HG02840 (cell line): Measurements from ENCODE around the gene ZBTB4.
"Not testable (repeated sequence)": the region's sequence is repeated elsewhere in the genome, so short reads cannot be mapped to it uniquely, and the experiment has no call there.

ENCODE experiments used
- ATAC-seq: cut with Tn5 transposase; IDR thresholded peaks from one replicate; pipeline ENCODE4 v1.9.1; 2021; ENCODE audit warnings: mild to moderate bottlenecking, moderate library complexity, moderate number of reproducible peaks; ENCODE audit not compliant: unreplicated experiment, low FRiP score

ZBTB4 gene

DNA sequence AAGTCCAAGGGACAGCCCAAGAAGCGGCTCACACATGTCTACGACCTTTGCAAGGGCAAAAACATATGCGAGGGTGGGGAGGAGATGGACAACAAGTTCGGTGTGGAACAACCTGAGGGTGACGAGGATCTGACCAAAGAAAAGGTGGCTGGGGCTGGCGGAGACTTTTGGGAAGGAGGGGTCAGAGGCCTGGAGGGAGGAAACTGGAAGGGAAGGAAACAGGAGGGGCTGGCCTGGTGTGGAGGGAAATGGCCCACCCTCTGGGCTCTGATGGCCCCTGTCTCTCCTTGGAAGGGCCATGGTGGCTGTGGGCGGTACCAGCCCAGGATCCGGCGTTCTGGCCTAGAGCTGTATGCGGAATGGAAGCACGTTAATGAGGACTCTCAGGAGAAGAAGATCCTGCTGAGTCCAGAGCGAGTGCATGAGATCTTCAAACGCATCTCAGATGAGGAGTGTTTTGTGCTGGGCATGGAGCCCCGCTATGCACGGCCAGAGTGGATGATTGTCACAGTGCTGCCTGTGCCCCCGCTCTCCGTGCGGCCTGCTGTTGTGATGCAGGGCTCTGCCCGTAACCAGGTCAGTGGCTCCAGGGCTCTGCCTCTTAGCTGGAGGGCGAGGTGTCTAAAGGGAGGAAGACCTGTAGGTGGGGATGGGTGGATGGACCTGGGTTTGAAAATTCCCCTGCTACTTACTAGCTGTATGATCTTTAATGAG lies 17.2 kb upstream of the ZBTB4 start:
- ATAC-seq, result no peak

DNA sequence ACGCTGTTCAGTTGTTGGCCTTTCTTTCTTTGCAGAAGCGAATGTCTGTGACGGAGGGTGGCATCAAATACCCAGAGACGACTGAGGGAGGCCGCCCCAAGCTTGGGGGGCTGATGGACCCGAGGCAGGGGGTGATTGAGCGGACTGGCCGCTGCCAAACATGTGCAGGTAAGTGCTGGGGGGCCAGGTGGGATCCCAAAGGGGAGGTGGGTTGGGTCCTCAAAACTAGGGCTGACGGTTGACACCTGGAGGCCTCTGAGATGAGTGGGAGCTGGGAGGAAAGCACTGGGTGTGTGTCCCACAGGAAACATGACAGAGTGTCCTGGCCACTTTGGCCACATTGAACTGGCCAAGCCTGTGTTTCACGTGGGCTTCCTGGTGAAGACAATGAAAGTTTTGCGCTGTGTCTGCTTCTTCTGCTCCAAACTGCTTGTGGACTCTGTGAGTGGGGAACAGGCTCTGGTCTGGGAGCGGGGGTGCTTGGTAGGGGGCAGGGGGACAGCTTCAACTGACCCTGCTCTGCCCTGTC lies 16.5 kb upstream of the ZBTB4 start:
- no peak for ATAC-seq

DNA sequence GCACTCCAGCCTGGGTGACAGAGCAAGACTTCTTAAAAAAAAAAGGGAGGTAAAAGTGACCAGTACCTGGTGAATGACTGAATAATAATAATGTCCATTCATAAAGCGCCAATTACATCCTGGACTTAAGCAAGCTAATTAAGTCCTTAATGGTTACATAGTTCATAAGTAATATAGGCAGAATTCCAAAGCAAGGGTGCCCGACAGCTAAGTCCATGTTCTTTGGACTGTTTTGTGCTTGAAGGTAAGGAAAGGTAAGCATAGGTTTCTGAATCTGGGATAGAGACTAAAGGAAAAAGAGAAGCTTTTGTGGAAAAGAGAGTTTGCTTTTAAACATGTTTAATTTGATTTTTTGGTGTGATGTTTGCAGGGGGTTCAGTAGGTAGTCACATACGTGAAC lies 14.5 kb upstream of the ZBTB4 start:
- no peak for ATAC-seq

DNA sequence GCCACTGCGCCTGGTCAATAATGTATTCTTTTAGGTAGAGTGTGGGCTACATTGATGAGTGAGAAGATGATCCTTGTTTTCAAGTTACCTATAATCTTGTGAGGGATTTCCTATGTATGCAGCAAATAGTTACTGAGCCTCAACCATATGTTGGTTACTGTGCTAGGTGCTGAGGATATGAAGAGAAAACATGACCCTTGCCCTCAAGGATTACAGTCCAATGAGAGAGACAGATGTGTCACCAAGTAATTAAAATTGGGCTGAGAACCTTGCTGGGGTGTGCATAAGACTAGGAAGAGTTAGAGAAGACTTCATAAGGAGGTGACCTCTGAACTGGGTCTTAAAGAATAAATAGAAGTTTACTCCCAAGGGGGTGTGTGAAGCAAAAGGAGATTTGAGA lies 12.2 kb upstream of the ZBTB4 start:
- ATAC-seq, result no peak

DNA sequence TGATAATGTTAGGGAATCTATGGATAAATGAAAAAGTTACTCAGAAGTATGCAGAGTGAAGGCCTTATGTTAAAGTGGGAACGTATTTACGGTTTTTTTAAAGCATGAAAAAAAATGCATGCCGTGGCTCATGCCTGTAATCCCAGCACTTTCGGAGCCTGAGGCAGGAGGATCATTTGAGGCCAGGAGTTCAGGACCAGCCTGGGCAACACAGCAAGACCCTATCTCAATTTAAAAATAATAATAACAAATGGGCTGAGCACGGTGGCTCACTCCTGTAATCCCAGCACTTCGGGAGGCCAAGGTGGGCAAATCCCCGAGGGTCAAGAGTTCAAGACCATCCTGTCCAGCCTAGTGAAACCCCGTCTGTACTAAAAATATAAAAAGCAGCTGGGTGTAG lies 10.7 kb upstream of the ZBTB4 start:
- ATAC-seq, result no peak

DNA sequence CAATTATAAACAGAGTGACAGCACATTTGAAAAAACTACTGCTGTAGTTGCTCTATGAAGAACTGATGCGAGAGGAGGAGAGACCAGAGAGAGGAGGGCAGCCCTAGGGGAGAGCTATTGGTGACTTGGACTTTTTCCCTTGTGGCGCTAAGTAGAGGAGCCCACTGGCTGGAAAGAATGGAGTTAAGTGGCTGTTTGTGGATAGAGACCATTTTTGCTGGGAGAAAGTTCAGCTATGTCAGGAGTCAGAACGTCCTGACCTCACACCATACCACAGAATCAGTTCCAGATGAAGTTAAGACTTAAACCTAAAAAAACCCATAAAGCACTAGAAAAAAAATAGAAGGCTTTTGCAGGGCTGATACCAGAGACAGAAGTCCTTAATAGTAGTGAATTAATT lies 6.8 kb upstream of the ZBTB4 start:
- no peak for ATAC-seq

DNA sequence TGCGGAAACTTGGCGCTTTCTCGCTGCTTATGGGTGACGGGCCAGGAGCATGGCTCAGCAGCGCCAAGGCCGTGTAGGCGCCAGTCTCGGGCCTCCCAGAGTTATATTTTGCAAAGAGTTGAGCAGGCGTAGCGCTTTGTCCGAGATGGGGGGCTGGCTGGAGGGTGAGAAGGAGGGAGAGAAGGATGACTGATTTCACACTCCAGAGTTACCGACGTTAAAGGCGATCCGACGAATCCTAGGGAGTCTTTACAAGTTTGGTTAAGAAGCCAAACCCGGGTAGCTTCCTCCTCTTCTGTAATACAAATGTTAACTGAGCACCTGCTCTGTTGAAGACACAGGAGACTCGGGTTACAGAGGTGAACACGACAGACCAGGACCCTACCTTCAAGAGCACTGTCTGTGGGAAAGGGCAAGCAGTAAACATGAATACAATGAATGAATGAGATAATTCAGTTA lies 5.5 kb upstream of the ZBTB4 start:
- no peak for ATAC-seq

DNA sequence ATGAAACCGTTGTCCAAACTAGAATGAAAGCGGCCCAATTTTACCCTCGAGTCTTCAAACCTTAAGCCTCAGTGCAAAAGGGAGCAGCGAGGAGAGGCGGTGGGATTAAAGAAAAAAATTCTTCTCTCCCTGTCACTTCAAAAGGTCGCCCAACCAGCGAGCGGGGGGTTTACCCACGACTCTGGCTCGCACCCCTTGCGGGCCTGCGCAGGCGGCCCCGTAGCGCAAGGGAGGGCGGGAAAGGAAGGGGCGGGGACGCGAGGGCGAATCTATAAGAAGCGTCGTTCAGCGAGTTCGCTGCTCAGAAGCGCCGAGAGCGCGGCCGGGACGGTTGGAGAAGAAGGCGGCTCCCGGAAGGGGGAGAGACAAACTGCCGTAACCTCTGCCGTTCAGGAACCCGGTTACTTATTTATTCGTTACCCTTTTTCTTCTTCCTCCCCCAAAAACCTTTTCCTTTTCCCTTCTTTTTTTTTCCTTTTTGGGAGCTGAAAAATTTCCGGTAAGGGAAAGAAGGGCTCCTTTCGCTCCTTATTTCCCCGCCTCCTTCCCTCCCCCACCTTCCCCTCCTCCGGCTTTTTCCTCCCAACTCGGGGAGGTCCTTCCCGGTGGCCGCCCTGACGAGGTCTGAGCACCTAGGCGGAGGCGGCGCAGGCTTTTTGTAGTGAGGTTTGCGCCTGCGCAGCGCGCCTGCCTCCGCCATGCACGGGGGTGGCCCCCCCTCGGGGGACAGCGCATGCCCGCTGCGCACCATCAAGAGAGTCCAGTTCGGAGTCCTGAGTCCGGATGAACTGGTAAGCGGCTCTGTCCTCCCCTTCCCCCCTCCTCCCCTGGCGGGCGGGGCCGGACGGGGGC lies 4.9 kb upstream of the ZBTB4 start, which contains the start of gene POLR2A:
TSS of gene POLR2A (plus strand) at position 300 of the 852 bp plus-strand sequence.
- ATAC-seq, result peak; percentile 62

DNA sequence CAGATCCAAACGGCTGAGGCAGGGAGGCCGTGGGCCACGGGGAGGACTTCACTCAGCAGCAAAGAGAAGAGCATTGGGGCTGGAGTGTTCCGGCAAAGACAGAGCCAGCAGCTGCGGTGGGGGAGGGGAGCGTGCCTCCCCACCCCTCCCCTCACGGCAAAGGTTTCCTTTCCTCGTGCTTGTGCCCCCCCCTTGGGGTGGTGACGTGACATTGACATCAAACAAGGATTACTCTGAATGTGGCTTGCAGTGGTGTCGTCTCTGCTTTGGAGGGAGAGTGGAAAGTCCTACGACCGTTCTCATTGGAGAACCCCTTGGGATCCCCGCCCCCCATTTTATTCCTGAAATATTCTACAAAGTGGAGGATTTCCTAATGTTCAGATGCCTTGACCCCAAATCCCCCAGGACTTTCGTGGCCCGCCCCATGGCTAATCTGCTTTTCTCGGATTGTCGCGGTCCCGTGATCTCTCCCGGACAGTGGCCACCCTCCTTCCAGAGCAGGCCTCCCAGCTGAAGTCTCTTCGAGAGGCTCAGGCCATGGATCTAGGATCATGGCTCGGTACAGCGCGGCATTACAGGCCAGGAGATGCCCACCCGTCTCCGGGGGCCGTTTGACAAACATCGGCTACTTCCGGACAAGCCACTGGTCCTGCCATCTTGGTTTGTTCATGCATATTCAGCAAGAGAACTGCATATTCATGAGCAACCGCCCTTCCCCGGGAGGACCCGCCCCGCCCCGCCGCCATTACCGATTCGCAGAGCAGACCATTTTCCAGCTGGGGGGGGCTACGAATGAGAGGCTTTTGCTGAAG lies 4.0 kb upstream of the ZBTB4 start:
- peak; percentile 38 for ATAC-seq

DNA sequence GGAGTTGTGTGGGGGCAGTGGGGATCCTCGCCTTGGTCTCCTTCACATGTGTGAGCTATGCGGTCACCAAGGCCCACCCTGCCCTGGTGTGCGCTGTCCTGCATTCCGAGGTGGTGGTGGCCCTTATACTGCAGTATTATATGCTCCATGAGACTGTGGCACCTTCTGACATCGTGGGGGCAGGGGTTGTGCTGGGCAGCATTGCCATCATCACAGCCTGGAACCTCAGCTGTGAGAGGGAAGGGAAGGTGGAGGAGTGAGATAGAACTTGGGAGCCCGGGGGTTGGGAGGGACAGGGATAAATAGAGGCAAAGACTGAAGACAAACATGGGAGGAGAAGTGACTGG lies 3.3 kb upstream of the ZBTB4 start:
- not testable (repeated sequence) for ATAC-seq

DNA sequence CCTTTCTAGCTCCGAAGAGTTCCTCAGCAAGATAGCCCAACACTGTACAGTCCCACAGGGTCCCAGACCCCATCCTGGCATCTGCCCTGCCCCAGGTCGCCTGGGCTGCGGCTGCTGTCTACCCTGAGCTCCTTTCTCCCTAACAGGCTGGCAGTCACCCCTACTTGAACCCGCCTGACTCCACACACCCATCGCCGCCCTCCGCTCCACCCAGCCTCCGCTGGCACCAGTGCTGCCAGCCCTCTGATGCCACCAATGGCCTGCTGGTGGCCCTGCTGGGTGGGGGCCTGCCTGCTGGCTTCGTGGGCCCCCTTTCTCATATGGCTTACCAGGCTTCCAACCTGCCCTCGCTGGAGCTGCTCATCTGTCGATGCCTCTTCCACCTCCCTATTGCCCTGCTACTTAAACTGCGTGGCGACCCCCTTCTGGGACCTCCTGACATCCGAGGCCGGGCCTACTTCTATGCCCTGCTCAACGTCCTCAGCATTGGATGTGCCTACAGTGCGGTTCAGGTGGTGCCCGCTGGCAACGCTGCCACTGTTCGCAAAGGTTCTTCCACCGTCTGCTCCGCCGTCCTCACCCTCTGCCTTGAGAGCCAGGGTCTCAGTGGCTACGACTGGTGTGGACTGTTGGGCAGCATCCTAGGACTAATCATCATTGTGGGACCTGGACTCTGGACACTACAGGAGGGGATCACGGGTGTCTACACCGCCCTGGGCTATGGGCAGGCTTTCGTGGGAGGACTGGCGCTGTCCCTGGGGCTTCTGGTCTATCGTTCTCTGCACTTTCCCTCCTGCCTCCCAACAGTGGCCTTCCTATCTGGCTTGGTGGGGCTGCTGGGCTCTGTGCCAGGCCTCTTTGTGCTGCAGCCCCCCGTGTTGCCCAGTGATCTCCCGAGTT lies 2.7 kb upstream of the ZBTB4 start:
- ATAC-seq, result not testable (repeated sequence)

DNA sequence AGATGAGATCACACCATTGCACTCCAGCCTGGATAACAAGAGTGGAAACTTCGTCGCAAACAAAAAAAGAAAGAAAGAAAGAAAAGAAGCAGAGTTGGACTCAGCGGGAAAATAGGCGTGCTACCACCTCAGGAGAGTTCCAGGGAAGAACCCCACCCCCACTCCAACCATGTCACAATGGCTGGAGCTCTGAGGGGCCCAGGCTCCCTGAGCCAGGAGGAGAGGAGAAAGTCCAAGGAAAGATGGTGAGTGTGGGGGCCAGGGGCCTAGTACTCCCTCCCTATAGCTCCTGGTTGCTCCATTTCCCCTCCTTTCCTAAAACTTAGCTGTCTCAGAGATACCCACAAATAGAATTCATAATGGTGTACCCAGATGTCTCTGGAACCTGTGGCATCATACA lies 1.8 kb upstream of the ZBTB4 start, which contains the start of gene SLC35G6:
TSS of gene SLC35G6 (plus strand) at position 172 of the 400 bp plus-strand sequence. CDS start at position 243, 71 bp downstream.
- ATAC-seq, result not testable (repeated sequence)

DNA sequence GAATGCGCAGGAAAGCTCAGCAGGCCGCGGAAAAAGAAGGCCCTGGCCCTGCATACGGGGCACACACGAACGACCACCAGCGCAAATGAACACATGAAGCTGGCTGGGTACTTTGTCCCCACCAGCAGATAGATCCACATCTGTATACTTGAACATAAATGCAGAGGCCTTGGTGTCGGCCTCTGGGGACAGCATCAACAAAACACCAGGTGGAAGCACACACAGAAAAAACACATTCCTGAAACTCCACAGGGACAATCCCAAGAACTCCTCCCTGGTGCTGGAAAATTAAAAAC lies 606 bp upstream of the ZBTB4 start:
- no peak for ATAC-seq

DNA sequence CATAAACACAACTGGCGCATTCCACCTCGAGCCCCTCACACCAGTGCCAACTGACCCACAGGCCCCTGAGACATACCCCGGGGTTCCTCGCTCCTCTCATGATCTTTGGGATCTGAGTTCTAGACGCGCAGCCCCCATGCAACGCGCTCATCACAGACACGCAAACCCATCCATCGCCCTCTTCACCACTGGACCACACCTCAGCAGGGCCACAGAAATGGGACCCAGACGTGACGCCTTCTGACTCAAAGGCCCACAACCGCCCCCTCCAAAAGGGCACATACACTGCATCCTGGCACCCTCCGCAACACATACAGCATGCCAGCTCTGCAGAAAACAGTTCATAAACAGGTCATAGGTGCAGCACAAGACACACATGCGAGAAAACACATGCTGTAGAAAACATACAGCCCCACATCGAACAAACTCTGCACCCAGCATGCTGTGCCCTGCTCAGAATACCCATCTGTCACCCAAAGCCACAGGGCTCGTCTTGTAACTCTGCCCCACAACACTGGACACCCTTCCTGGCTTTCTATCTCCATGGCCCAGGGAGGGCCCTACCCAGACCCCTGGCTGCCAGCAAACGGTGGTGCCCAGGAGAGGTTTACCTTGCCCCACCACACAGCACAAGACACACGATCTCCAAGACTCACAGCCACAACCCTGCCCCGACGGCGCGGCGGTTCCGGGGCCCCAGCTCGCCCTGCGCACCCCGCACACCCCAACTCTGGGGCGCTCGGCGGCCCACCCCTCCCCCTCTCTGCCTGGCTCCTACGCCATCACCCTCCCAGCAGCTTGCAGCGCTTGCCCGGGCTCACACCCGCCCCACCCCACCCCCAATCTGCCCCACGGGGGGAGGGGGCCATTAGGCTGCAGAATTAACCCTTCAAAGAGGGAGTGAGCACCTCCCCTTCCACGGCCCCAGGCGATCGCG lies 887 bp downstream of the ZBTB4 start:
- no peak for ATAC-seq

DNA sequence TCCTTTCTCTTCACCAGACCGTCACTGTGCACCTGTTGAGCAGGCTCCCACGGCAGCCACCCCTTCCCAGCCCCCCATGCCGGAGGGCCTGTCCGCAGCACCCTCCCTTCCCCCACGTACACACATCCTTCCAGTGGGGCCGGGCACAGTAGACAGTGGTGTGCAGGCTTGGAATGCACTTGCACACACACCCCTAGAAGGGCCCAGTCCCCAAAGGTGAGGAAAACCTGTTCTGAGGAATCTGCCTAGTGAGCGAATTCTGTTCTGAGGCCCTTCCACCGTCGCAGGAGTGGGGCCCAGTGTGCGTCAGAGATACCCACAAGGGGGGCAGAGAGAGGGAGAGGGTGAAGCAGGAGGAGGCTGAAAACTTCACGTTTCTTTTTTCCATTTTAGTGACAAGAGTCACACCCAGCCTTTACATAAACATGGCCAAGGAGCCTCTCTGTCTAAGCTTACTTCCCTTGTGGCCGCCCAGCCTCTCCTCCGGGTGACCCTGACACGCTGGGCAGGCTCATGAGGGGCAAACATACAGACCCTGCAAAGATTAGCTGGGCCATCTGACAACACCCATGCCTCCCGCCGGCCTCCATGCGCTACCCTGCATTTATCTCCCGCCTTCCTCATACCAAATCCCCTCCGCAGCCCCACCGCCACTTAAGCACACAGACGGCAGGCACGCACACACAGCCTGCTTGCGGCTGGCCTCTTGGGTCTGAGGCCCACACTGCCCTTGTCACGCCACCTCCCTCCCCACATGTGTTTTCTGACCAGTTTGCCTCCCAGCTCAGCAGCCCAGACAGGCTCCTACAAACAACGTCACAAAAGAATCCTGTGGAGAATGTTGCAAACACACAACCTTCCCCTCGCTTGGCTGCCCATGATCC lies 1.8 kb downstream of the ZBTB4 start:
- no peak for ATAC-seq

DNA sequence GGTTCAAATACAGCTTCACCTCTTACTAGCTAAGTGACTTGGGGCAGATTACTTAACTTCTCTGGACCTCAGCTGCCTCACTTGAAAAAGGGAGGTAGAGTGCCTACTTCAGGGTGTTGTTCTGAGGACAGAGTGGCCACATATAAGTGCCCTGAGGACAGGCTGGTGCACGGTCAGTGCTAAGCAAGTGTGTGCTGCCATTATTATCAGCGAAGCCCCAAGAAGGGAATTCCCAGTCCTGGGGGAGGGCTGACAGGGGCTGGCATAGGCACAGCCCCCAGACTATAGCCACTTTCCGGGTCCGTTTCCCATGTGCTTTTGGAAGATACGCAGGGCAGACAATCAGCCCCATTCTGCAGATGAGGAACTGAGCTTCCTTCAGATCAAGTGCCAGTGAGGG lies 2.5 kb downstream of the ZBTB4 start:
- no peak for ATAC-seq

DNA sequence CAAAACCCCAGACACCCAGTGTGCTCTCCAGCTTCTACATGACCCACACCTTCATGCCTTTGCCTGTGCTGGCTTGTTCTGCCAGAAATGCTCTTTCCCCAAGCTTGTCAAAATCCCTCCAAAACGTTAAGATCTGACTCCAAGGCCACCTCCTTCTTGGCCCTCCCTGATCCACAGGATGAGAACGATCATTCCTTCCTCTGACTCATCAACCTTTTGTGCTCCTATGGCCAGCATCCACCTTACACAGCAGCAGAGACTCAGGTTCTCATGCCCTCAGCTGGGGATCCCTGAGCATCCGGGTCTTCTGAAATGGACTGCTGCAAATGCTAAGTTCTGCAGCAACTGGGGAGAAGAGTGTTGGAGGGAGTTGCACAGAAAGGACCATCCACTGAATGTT lies 2.9 kb downstream of the ZBTB4 start:
- no peak for ATAC-seq
